Spleen (tissue), 7 donors: ENCODE data around the gene FGF10.

Source experiments
- POLR2A ChIP-seq, 3 donors: fragments of 450-650 bp; IDR thresholded peaks; one replicate each; pipeline ENCODE4 v1.5.1; 2017; ENCODE audit warnings: antibody characterized with exemption in 3 of 3, mild to moderate bottlenecking in 1 of 3
- POLR2AphosphoS5 ChIP-seq, 3 donors: sonication (generic); formaldehyde crosslinking; IDR thresholded peaks; one replicate each; pipeline ENCODE4 v1.5.1; 2017; ENCODE audit warnings: antibody characterized with exemption in 3 of 3
- TF ChIP-seq, protein P1 (sequence below), 11 experiments: fragments of 200-600 bp in 7 of 11; fragments of 450-650 bp in 4 of 11; sonication (generic) in 4 of 11; IDR thresholded peaks in 8 of 11; conservative IDR thresholded peaks in 3 of 11; 1 replicate in 7 of 11; 2 replicates in 4 of 11; pipeline versions ENCODE4 v1.4.0 to v1.8.0; 2016 to 2021; ENCODE audit warnings: antibody characterized with exemption in 11 of 11, inconsistent platforms in 4 of 11, mild to moderate bottlenecking in 1 of 11
- donor health status: DM: no; HTN: no; CAD: no; lungs with moderate emphysema.
- donor health status: DM: no; HTN: no; CAD: no.
- donor health status: DM: no; HTN: no; CAD: no.

DNA sequence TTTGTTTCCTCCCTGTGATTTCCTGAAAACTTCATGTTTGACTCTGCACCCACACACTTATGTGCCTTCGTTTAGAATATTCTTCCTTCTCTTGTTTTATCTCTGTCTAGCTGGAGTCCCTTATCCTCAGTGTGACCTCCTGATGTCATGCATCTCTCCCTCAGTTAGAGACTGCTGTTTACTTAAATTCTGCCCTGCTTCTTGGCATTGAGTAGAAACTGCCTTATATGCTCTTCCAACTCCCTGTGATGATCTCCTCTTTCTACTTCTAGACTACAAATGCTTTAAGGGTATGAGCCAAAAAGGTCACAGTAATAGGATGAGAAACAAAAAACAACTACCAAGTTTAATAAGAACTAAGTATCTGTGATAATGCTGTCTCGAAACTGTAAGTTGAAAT, 12.2 kb downstream of the FGF10 start:
- TF ChIP-seq, protein P1, sequence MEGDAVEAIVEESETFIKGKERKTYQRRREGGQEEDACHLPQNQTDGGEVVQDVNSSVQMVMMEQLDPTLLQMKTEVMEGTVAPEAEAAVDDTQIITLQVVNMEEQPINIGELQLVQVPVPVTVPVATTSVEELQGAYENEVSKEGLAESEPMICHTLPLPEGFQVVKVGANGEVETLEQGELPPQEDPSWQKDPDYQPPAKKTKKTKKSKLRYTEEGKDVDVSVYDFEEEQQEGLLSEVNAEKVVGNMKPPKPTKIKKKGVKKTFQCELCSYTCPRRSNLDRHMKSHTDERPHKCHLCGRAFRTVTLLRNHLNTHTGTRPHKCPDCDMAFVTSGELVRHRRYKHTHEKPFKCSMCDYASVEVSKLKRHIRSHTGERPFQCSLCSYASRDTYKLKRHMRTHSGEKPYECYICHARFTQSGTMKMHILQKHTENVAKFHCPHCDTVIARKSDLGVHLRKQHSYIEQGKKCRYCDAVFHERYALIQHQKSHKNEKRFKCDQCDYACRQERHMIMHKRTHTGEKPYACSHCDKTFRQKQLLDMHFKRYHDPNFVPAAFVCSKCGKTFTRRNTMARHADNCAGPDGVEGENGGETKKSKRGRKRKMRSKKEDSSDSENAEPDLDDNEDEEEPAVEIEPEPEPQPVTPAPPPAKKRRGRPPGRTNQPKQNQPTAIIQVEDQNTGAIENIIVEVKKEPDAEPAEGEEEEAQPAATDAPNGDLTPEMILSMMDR (IDR thresholded peaks at IDR 0.05 in 8 of 11, conservative IDR thresholded peaks at IDR 0.05 in 3 of 11): no peak
- TF ChIP-seq POLR2AphosphoS5 (IDR thresholded peaks at IDR 0.05): no peak
- TF ChIP-seq POLR2A (IDR thresholded peaks at IDR 0.05): no peak
